Gastroesophageal sphincter (tissue), 4 donors: ENCODE data around the gene IRX2. TPM values are rescaled to one million over a fixed set of nuclear protein-coding genes. Genes with fewer than 3 reads are reported as not detected.

Experiments used
- ATAC-seq: fragments of 150-250 bp; one replicate; pipeline ENCODE4 v1.9.1; 2016; ENCODE audit warnings: mild to moderate bottlenecking, moderate library complexity
- H3K27ac ChIP-seq, 4 donors: fragments of 200-600 bp; sonication (generic) in 3 of 4; 1 replicate in 3 of 4; 2 replicates in 1 of 4; pipeline ENCODE4 v1.5.1; 2016 to 2019
- H3K27me3 ChIP-seq: fragments of 200-600 bp; sonication (generic); one replicate; pipeline ENCODE4 v1.5.1; 2019
- H3K36me3 ChIP-seq, 2 donors: fragments of 200-600 bp; sonication (generic); one replicate each; pipeline ENCODE4 v1.5.1; 2019; ENCODE audit warnings: control low read depth in 1 of 2
- H3K4me1 ChIP-seq, 3 donors: fragments of 200-600 bp; sonication (generic); 1 replicate in 2 of 3; 2 replicates in 1 of 3; pipeline ENCODE4 v1.5.1; 2016 to 2019; ENCODE audit warnings: control low read depth in 2 of 3
- H3K4me3 ChIP-seq, 2 donors: fragments of 200-600 bp; sonication (generic); one replicate each; pipeline ENCODE4 v1.5.1; 2019; ENCODE audit warnings: mild to moderate bottlenecking in 1 of 2, moderate library complexity in 1 of 2
- H3K9me3 ChIP-seq, 3 donors: fragments of 200-600 bp; sonication (generic); one replicate each; pipeline ENCODE4 v1.5.1; 2017 to 2019; ENCODE audit warnings: control low read depth in 2 of 3
- CTCF ChIP-seq, 4 experiments: fragments of 200-600 bp in 2 of 4; fragments of 450-650 bp in 2 of 4; sonication (generic) in 1 of 4; IDR thresholded peaks; one replicate each; pipeline ENCODE4 v1.5.1; 2017 to 2019; ENCODE audit warnings: antibody characterized with exemption in 4 of 4, mild to moderate bottlenecking in 2 of 4, moderate library complexity in 2 of 4
- EP300 ChIP-seq: sonication (generic); formaldehyde crosslinking; IDR thresholded peaks from one replicate; pipeline ENCODE4 v1.6.1; 2017; ENCODE audit warnings: antibody characterized with exemption, mild to moderate bottlenecking
- POLR2A ChIP-seq, 2 donors: fragments of 450-650 bp; IDR thresholded peaks; one replicate each; pipeline ENCODE4 v1.6.1; 2017; ENCODE audit warnings: antibody characterized with exemption in 2 of 2, mild to moderate bottlenecking in 2 of 2, moderate library complexity in 1 of 2
- POLR2AphosphoS5 ChIP-seq: sonication (generic); formaldehyde crosslinking; IDR thresholded peaks from one replicate; pipeline ENCODE4 v1.6.1; 2017; ENCODE audit warnings: antibody characterized with exemption
- WGBS, 2 donors: methylation state at CpG; one replicate each; pipeline ENCODE4 v1.1.5; 2018; ENCODE audit warnings: low coverage in 1 of 2; 5-methylcytosine and 5-hydroxymethylcytosine counted together
- total RNA-seq, 4 donors: library from RNA; depleted of rRNA; stranded (reverse); fragments of >200 nt; gene quantifications; one replicate each; pipeline ENCODE4 v1.1.0, GENCODE V29; 2016

The IRX2 gene
- total RNA-seq: 1 to 10 TPM in 2 of 4 donors, under 1 TPM in 1, not detected in 1; 0.81 to 2.6 (median 1.2) TPM

GRCh38 chr5:2751592-2752021, at the start of gene IRX2:
Gene IRX2, minus strand, starts transcription at chr5:2751677. Its CDS starts 264 bp downstream, at chr5:2751413.
- WGBS, 2 donors: no CpG with 5 or more reads among the region's 53 CpGs
- H3K36me3 ChIP-seq: no peaks in the 10 kb centered on the region
- H3K27ac ChIP-seq: no peak within 1 kb of the TSS
- peak; percentile 36 for ATAC-seq
- H3K9me3 ChIP-seq: no peaks in the 10 kb centered on the region
- peaks cover 0 to 82% (median 28%) of the 10 kb centered on the region in 3 donors for H3K4me1 ChIP-seq
- peak within 1 kb of the TSS in 1 of 2 donors; percentile 50 for H3K4me3 ChIP-seq
- TF ChIP-seq CTCF (IDR thresholded peaks at IDR 0.05) (no peak), EP300 (no peak), POLR2AphosphoS5 (no peak), POLR2A (IDR thresholded peaks at IDR 0.05) (no peak)
- peaks cover 99% of the 10 kb centered on the region for H3K27me3 ChIP-seq

GRCh38 chr5:2800035-2800434, 48.6 kb upstream of the IRX2 start:
- no peak for TF ChIP-seq POLR2AphosphoS5
- no peak for TF ChIP-seq CTCF (IDR thresholded peaks at IDR 0.05)
- TF ChIP-seq POLR2A (IDR thresholded peaks at IDR 0.05): no peak
- TF ChIP-seq EP300: no peak
- Histone ChIP-seq H3K27ac (no peak overlapping the region), H3K4me1 (no peaks in the 10 kb centered on the region), H3K27me3 (peaks cover 23% of the 10 kb centered on the region), H3K36me3 (no peaks in the 10 kb centered on the region), H3K4me3 (no peak overlapping the region), H3K9me3 (no peaks in the 10 kb centered on the region)
- WGBS, 2 donors: 70 to 72% methylated on average over 5 to 12 of the region's 12 CpGs
- ATAC-seq: no peak

GRCh38 chr5:2797981-2798380, 46.5 kb upstream of the IRX2 start:
- ATAC-seq: no peak
- H3K4me1 ChIP-seq: no peaks in the 10 kb centered on the region
- 66 to 71% methylated on average over 2 of the region's 2 CpGs for WGBS, 2 donors
- no peak overlapping the region for H3K4me3 ChIP-seq
- no peaks in the 10 kb centered on the region for H3K36me3 ChIP-seq
- H3K9me3 ChIP-seq: no peaks in the 10 kb centered on the region
- H3K27ac ChIP-seq: no peak overlapping the region
- no peak for TF ChIP-seq POLR2AphosphoS5
- H3K27me3 ChIP-seq: peaks cover 23% of the 10 kb centered on the region

- Histone ChIP-seq H3K36me3 (no peaks in the 10 kb centered on the region), H3K27me3 (peaks cover 23% of the 10 kb centered on the region), H3K4me3 (no peak overlapping the region), H3K9me3 (no peaks in the 10 kb centered on the region), H3K4me1 (no peaks in the 10 kb centered on the region), H3K27ac (no peak overlapping the region)
- WGBS, 2 donors: 71% methylated on average over 3 of the region's 3 CpGs; no CpG with 5 or more reads in 1 of the 2 donors
- ATAC-seq: no peak
- TF ChIP-seq POLR2A (IDR thresholded peaks at IDR 0.05) (no peak), CTCF (IDR thresholded peaks at IDR 0.05) (no peak), POLR2AphosphoS5 (no peak), EP300 (no peak)
These were observed 45.7 kb upstream of the IRX2 start for GRCh38 chr5:2797160-2797559.

GRCh38 chr5:2783223-2783622, 31.7 kb upstream of the IRX2 start:
- Histone ChIP-seq H3K9me3 (peaks cover 0 to 18% (median 0%) of the 10 kb centered on the region in 3 donors), H3K27me3 (peaks cover 16% of the 10 kb centered on the region), H3K27ac (no peak overlapping the region), H3K4me3 (no peak overlapping the region), H3K4me1 (no peaks in the 10 kb centered on the region), H3K36me3 (no peaks in the 10 kb centered on the region)
- no peak for TF ChIP-seq POLR2A (IDR thresholded peaks at IDR 0.05)
- no peak for TF ChIP-seq CTCF (IDR thresholded peaks at IDR 0.05)
- no peak for TF ChIP-seq POLR2AphosphoS5
- no peak for TF ChIP-seq EP300
- WGBS, 2 donors: 50% methylated on average over 3 of the region's 3 CpGs; no CpG with 5 or more reads in 1 of the 2 donors
- ATAC-seq: no peak
